HEK293 (cell line): ENCODE results near the gene SMIM1.

Experiments
- CTCF ChIP-seq: fragments of 450-650 bp; formaldehyde crosslinking; IDR thresholded peaks from 2 replicates; pipeline ENCODE4 v1.5.1; 2016; ENCODE audit warnings: missing biosample characterization, missing genetic modification characterization
- HOXD13 ChIP-seq: sonication (generic); formaldehyde crosslinking; IDR thresholded peaks from 2 replicates; pipeline ENCODE4 v1.8.0; 2022; ENCODE audit warnings: missing genetic modification reagents, borderline replicate concordance
- IKZF3 ChIP-seq: fragments of 450-650 bp; IDR thresholded peaks from 2 replicates; pipeline ENCODE4 v1.5.0; 2018; ENCODE audit warnings: missing biosample characterization, mild to moderate bottlenecking, missing genetic modification characterization, moderate library complexity
- MZF1 ChIP-seq: fragments of 450-650 bp; formaldehyde crosslinking; IDR thresholded peaks from 2 replicates; pipeline ENCODE4 v1.5.1; 2017; ENCODE audit warnings: missing biosample characterization, missing genetic modification characterization, borderline replicate concordance
- SP7 ChIP-seq: fragments of 450-650 bp; formaldehyde crosslinking; IDR thresholded peaks from 2 replicates; pipeline ENCODE4 v1.5.1; 2016; ENCODE audit warnings: missing biosample characterization, missing genetic modification characterization
- WT1 ChIP-seq: fragments of 450-650 bp; formaldehyde crosslinking; IDR thresholded peaks from 2 replicates; pipeline ENCODE4 v1.5.1; 2016; ENCODE audit warnings: missing biosample characterization, missing genetic modification characterization
- YY1 ChIP-seq: fragments of 450-650 bp; formaldehyde crosslinking; IDR thresholded peaks from 2 replicates; pipeline ENCODE4 v1.5.1; 2018; ENCODE audit warnings: missing biosample characterization, missing genetic modification characterization
- ZBTB20 ChIP-seq: fragments of 450-650 bp; formaldehyde crosslinking; IDR thresholded peaks from 2 replicates; pipeline ENCODE4 v1.5.1; 2016; ENCODE audit warnings: missing biosample characterization, missing genetic modification characterization
- ZBTB8A ChIP-seq: fragments of 450-650 bp; formaldehyde crosslinking; IDR thresholded peaks from 2 replicates; pipeline ENCODE4 v1.5.1; 2016; ENCODE audit warnings: missing biosample characterization, missing genetic modification characterization
- ZNF148 ChIP-seq: fragments of 450-650 bp; formaldehyde crosslinking; IDR thresholded peaks from 2 replicates; pipeline ENCODE4 v1.5.0; 2017; ENCODE audit warnings: missing biosample characterization, missing genetic modification characterization, borderline replicate concordance
- ZNF510 ChIP-seq: fragments of 450-650 bp; formaldehyde crosslinking; IDR thresholded peaks from 2 replicates; pipeline ENCODE4 v1.5.1; 2018; ENCODE audit warnings: mild to moderate bottlenecking, missing genetic modification characterization, missing biosample characterization; ENCODE audit not compliant: insufficient replicate concordance
- ZNF558 ChIP-seq: fragments of 450-650 bp; formaldehyde crosslinking; IDR thresholded peaks from 2 replicates; pipeline ENCODE4 v1.5.1; 2016; ENCODE audit warnings: missing biosample characterization, missing genetic modification characterization
- ZNF792 ChIP-seq: fragments of 450-650 bp; formaldehyde crosslinking; IDR thresholded peaks from 2 replicates; pipeline ENCODE4 v1.5.1; 2016; ENCODE audit warnings: missing biosample characterization, missing genetic modification characterization

- TF ChIP-seq CTCF = no peak
- no peak for TF ChIP-seq IKZF3 (tag by site-specific recombination)
- no peak for TF ChIP-seq ZBTB8A (tag by site-specific recombination)
- no peak for TF ChIP-seq ZNF558
- no peak for TF ChIP-seq SP7
- TF ChIP-seq ZNF148 (tag by site-specific recombination) = no peak
- TF ChIP-seq HOXD13 = no peak
- no peak for TF ChIP-seq ZNF792
- TF ChIP-seq ZNF510 (tag by site-specific recombination) = no peak
- no peak for TF ChIP-seq ZBTB20 (tag by site-specific recombination)
- no peak for TF ChIP-seq MZF1 (tag by site-specific recombination)
- no peak for TF ChIP-seq YY1 (tag by site-specific recombination)
- no peak for TF ChIP-seq WT1
These were observed 45.5 kb downstream of the SMIM1 start for GRCh38 chr1:3817821-3818597.
